ENCODE results near the gene ATP2A3.

Gene ATP2A3

DNA sequence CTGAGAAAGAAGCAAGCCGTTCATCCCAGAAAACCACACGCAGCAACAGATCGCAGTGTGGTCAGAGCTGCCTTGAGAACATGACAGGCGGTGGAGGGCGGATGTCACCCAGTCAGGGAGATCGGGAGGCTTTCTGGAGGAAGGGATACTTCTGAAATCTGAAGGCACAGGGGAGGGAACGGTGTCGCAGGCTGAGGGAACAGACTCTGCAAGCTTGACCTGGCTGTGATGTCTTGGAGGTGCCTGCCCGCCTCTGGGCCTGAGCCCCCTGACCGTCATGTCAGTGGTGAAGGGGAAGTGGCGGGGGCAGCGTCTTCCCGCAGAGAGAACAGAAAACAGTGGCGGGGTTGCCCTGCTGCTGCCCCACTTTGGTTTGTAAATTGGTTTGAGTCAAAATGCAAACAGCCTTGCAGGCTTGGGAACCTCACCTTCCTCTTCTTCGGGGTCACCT lies 8.1 kb upstream of the ATP2A3 start:
- no peak for DNase-seq

DNA sequence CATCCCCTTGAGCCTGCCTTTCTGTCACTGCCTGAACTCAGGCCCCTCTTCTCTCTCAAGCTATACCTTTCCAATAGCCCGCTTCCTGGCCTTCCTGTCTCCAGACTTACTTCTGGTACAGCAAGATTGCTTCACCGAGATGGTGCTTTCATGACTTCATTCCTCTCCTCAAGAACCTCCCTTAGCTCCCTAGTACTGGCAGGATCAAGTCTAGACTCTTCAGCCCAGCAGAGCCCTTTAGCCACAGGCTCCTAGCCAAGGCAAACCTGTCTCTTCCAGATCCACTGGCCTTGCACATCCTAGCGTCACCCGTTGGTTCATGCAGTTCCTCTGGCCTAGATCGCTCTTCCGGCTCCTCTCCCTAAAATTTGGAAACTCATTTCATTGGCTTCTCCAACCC lies 6.4 kb upstream of the ATP2A3 start:
- no peak for DNase-seq

DNA sequence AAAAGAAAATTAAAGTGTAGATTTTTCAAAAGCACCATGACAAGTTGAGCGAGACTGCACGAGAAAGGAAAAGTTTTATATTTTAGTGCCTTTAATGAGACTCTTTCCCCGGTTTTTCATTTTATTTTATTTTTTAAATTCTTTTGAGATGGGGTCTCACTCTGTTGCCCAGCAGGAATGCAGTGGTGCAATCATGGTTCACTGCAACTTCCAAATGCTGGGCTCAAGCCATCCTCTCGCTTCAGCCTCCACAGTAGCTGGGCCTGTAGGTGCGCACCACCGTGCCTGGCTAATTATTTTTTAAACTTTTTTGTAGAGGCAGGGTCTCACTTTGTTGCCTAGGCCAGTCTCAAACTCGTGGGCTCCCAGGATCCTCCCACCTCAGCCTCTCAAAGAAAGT lies 5.7 kb upstream of the ATP2A3 start:
- no peak for DNase-seq

DNA sequence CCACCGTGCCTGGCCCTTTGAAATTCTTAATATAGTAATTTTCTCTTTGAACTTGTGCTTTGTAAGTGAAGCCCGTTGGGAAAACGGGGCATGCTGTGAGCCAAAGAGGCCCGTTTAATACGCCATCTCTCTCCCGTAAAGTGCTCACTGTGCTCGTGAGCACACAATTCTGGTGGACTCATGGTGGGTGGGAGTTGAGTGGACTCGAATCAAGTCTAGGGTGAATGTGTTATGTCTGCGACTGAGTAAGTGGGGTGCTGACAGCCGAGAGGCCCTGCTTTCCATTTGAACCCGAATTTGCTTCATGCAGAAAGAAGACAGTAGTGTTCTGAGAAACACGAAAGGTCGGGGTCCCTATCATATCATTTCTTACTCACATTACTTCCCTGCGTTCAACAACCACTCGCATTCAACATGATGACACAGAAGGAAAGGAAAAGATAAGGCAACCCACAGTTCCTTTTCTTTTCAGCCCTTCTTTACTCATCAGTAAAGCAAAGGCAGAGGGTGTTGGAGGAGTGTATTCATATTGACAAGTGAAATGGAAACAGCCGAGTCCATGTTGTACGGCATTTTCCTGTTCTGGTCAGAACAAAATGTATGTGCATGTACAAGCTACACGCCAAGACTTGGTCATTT lies 4.8 kb upstream of the ATP2A3 start:
- DNase-seq, result no peak

DNA sequence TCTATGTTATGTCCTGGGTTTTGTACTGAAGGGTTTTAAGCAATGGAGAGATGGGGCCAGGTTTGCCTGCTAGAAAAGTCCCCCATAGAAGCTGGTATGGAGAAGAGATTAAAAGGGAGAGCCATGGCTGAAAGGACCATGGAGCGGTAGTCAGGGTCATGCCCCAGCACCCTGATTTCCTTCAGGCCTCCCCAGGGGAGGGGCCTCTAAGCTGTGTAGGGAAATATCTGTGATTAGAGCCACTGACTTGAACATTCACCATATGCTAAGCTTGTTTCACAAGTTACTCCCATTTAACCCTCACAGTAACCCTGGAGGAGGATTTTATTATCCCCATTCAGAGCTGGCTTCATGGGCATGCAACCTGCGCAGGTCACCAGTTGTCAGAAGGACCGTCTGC lies 3.8 kb upstream of the ATP2A3 start:
- DNase-seq, result no peak

DNA sequence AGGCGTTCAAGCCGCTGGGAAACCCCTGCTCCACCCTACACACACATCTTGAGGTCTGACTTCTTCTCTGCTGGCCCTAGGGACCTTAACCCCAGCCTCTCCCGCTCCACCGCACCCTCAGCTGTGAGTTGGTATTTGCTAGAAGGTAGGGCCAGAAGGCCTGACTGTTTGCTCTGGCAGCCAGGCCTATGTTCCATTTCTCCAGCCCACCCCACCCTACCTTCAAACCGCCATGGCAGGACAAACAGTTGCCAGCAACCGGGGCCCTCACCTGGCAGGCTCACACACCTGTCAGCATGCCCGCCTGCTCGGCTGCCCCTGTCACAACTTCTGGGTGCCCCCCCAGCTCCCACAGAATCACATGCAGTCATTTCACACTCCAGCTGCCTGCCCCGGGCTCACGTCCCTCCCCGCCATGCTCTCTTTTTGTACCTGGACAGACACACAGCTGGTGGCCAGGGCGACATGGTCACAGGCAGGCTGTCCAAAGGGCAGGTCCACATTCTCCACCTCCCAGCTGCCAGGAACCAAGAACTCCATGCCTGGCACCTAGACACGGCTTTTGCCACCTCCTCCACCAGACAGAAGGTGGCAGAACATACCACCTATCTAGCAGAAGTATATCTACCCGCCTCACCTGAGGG lies 2.6 kb upstream of the ATP2A3 start:
- DNase-seq, result no peak

DNA sequence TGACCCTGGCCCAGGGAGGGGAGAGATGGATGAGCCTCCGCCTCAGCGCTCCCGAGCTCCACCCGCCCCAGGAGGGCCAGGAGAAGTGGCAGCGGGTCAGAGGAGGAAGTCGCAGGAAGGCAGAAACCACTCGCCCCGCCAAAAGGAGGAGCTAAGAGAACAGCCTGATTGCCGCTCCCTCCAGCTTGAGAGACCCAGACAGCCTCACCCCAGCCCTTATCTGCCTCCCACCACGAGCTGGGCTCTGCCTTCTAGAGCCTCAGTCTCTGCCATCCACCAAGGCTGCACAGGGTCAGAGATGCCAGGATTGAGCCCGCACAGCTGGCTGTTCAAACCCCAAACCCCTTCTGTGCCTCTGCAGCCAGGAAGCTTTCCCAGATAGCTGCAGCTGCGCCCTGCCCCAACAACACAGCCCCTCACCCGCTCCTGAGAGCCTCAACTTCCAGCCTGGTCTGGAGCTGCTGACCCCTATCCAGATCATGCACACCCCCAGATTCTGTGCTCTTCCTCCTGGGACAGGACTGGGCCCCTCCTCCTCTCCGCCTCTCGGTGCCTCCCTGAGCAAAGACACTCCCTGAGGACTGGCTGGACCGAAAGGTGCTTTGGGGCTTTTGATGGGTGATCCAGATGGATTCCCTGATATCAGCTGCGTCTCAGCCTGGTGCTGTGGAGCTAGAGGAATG lies 1.0 kb upstream of the ATP2A3 start:
- DNase-seq, result no peak

DNA sequence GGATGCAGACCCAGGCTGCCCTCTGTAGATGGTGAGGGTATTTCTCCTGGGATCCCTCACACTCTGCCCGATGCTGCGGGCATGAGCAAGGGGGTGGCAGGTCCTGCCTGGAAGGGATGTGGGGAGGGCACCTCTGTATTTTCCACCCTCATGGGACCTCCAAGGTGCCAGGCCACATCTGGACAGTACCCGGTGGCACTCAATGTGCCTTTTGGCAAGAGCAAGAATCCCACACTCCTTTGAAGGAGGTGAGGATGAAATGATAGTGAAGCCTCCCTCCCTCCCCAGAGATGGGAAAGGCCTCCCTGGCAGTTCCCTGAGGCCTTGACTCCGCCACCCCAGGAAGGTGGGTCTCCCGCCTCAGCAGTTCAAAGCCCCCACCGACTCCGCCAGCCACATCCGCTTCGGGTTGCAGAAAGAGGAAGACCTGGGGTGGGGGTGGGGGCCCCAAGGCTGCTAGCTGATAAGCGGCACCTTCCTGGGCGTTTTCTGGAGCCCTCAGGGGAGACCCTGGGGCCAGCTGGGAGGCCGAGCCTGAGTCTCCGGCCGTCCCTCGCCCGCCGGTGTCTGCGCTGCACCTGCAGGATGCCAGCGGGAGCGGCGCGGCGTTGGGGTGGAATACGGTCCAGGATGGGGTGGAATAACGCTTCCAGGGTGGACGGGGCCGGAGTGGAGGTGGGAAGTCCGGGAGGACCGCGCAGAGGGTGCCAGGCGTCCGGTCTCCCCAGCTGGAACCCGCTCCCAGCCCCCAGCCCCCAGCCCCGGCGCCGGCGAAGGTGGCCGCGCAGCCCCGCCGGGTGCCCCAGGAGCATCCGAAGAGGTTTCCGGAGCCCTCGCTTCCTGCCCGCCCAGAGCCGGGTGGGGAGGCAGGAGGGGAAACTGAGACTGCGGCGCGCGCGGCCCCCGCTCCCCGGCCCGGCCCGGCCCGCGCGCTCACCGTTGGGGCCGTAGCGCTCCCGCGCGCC lies 718 bp downstream of the ATP2A3 start:
- DNase-seq, result no peak

DNA sequence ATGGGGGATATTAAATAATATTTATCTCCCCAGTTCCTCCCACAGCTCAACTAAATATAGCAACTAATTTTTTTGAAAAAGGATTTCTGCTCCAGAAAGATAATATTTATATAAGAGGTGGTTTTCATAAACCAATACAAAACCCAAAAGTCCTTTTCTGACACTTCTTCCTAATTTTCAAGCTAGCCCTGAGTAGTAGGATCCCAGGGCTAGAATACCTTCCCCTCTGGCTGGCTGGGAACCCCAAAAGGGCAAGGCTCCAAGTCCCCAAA lies 1.3 kb downstream of the ATP2A3 start:
- DNase-seq, result no peak

DNA sequence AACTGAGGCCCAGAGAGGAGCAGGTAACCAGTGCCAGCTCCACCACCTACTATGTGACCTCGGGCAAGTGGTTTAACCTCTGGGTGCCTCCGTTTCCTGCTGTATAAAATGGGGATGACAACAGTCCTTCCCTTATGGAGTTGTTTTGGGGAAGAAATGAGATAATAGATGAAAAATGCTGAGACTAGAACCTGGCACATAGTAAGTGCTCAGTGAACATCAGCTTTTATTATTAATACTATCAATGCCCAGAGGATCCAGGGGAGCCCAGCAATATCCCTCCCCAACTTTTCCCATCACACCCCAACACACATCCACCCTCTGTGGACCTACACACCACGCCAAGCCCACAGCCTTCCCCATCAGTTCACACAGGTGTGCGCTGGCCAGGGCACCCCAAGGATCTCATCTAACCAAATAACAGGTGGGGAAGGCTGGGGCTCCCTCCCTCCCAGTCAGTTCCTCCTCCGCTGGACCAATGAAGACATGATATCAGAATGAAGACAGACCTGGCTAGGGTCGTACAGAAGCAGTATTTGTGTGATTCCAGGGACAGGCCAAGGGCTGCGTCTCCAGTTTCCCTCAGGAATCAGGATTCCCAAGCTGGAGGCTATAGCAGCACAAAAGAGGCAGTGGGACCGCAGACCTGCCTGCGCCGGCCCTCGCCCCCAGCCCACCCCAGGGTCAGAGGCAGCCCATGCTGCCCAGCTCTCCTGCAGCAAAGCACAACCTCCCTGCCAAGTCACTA lies 1.8 kb downstream of the ATP2A3 start:
- DNase-seq, result no peak

DNA sequence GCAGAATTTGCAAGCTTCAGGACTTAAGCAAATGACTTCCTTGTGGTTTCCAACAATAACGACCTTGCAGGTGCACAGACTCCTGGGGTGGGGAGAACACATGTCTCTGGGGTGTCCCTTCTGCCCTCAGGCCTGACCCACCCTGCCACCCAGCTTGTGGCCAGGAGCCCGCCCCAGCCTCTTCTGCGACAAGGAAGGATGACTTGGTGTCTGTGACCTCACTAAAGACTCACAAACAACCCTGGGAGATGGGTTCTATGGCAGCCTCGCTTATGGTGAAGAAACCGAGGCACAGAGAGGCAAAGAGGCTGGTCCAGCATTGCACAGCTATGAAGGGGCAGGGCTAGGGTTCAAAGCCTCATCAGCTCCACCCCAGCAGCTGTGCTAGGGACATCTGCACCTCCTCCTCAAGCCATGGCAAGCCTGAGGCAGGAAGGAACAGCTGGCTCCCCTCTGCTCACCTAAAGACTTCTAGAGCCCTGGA lies 2.6 kb downstream of the ATP2A3 start:
- DNase-seq, result no peak

DNA sequence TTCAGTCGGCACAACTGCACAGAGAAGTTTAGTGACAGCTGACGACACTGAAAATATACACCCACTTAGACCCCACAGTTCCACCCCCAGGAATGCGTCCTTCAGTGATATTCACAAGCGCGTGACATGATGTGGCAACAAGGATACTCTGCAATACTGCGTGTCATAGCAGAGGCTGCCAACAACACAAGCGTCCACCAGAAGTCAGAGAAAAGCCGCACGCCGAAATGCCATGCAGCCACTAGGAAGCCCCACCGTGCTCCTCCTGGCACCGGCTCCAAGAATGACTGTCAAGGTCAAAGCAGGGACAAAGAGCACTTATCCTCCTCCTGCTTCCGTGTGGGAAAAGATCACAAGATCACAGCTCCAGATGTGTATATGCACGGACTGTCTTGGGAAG lies 3.5 kb downstream of the ATP2A3 start:
- DNase-seq, result no peak

DNA sequence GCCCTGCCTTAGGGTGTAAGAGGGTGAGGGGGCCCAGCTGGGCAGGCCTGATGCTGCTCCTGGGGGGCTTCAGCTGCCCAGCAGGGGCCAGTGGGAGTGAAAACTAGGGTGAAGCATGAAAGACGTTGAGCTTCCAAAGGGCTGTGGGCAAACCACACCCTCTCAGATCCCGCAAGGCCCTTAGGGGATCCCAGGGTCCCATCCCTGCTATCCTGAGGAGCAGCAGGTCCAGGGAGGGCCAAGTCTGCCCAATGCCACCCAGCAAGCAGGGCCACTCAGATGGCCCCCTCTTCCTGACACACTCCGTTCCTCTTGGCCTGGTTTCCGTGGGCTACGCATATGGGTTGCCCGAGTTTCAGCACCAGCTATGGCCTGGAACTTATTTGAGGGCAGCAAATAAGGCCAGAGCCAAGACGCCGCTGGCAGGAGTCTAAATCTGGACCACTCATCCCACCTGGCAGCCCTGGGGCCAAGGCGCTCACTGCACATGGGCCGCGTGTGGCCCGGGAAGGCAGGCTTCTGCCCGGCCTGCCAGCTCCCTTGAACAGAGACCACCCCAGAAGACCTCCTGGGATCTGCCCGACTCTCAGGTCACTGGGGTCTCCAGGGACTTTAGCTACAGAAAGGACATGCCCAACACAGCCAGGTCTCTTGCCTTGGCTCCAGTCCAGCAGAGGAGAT lies 4.2 kb downstream of the ATP2A3 start:
- no peak for DNase-seq

DNA sequence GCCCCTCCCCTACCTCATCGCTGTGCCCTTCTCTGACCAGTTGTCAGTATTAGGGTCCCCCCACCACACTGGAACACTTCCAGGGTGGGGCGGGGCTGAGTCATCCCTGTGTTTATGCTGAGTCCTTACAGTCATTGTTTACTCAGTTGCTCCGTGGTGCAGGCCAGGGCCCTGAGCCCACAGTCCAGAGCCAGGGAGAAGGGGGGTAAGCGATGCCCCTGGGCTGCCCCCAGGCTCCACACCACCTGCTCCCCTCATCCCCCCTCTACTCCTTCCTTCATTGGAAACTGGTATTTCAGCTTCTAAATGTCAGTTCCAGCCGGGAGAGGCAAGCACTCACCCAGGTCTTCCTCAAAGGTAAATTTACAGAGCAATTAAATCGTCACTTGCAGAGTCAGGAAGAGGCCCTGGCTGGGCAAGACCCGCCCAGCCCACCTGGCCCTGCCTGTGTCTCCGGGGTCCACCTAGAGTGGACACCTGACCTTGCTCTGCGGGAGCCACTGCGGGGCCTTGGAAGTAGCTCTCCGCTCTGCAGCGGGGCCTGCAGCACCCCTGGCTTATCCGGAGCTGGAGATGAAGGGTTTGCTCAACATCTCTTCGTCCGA lies 4.8 kb downstream of the ATP2A3 start:
- DNase-seq, result no peak

DNA sequence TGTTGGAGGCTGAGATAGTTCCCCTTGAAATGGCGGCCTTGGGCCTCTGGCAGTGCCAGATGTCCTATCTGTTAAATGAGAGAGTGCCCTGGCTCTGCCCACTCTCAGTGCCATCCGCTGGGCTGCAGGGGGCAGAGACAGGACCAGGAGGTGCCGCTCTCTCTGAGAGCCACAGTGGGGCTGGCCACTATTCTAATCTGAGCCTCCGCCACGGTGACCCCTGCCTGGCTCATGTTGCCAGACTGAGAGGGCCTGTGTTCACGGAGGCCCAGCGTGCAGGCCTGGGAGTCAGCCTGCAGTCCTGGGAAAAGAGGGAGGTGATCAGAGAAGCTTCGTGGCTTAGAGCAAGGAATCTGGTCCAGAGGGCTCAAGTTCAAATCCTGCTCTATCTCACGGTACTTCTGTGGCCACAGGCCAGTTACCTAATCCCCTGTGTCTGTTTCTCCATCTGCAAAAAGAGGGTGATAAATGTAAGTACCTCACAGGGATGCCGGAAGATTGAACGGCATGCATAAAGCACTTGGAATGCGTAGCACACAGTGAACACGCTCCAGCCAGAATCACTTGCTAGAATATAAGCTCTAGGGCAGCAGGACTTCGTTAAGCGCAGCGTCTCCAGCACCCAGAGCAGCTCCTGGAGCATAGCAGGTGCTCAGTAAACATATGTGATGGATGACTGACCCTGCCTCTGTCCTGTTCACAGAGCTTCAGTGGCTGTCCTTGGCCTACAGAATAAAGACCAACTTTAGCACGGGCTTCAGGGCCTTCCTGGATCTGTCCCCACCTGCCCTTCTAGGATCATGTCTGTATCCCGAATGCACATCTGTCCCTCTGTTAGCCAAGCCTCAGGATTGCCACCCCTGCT lies 6.3 kb downstream of the ATP2A3 start:
- no peak for DNase-seq

DNA sequence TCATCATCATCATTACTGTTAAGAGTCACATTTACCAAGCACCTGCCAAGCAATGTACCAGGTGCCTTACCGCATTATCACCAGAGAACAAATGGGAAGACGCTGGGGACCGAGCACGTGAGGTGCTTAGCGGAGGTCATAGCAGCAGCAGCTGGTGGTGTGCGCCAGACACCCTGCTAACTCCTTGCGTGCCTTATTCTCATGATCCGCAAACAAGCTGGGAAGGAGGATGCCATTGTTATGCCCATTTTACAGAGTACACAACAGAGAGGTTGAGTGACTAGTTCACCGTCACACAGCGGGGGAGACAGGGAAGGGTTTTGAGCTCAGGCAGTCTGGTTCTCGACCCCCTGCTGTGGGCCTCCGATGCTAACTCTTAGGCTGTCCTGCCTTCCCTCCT lies 7.3 kb downstream of the ATP2A3 start:
- DNase-seq, result no peak

DNA sequence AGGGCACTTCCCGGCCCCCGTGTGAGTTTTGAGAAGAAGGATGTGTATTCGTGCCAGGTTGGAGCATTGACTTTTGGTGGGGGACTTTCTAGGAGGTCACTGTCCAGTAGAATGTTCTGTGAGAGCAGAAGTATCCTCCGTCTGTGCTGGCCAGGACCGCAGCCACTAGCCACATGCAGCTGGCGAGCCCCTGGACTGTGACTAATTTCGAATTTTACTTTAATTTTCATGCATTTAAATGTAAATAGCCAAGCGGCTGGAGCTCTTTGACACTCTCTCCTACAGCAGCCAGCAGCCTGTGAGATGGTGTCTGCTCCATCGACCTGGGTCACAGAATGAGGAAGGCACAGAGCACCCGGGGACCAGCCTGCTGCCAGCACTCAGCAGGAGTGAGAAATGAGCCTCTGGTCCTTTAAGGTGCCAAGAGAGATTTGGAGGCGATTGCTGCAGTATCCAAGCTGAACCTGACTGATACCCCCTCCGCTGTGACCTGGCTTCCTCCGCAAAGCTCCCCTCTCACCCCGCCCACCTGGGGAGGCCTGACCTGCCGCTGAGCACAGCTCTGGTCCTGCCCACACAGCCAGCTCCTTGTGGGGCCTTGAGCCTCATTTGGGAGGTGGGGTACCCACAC lies 7.8 kb downstream of the ATP2A3 start:
- no peak for DNase-seq

DNA sequence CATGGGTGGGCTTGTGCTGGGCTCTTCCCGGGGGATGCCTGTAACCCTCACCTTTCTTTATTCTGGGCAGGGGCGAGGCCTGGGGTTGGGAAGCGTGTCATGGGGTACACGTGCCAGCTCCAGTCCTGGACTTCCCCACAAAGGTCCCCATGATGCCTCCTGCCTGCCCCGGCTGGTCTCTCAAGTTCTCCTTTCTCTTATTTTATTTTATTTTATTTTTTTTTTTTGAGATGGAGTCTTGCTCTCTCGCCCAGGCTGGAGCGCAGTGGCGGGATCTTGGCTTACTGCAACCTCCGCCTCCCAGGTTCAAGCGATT lies 8.6 kb downstream of the ATP2A3 start:
- no peak for DNase-seq

DNA sequence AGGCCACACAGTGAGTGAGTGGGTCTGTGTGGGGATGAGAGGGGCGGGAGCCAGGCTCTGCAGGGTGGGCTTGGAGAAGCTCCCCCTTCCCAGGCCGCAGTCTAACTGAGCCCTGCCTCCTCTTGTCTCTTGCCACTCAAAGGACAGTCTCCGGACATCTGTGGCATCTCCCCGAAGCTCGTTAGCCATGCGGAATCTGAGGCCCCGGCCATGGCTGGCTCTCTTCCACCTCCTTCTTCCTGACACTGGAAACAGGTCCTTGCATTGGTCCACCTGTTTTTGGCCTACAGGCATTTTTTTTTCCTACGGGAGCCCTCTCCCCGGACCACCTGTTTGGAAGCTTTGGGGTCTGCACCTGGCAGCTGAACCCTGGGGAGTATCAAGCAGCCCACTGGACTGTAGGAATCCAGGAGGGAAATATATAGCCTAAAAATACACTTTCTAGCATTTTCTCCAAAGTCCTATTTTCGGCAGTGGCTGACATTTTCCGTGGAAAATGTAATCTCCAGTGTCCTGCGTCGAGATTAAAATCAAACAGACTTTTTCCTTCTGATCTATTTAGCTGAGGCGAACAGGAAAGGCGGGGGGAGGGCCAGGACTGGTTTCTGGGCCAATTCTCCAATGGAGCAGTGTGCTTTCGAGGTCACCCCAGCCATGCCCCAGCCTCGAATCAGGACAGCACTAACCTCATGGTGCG lies 9.1 kb downstream of the ATP2A3 start:
- DNase-seq, result no peak

DNA sequence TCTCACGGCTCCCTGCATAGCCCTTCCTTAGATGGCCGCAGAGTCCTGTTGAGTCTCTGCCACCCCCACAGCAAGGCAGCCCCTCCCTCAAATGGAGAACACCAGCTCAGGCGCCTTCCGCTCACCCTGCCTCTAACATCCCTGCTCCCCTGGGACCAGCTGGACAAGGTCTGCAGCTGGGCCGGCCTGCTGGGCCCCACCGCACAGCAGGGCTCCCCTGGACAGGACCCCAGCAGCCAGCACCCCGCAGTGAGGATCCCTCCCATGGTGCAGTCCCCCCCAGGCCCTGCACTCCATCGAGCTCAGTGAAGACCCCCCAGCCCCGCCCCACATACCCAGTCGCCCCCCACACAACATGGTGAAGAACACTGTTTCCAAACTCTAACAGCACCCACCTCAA lies 10.2 kb downstream of the ATP2A3 start:
- DNase-seq, result no peak

Data from hippocampal formation (tissue), 2 donors.